ENCODE measurements around the gene PTGR2.

GRCh38 chr14:73913256-73913655 is 61.6 kb downstream of the PTGR2 start:
- TF ChIP-seq EP300 (IDR thresholded peaks at IDR 0.05; ENCODE audit: borderline replicate concordance) (no peak), CREB1 (IDR thresholded peaks at IDR 0.05; ENCODE audit: low read depth) (no peak), REST (IDR thresholded peaks at IDR 0.05; ENCODE audit: low read depth) (no peak), TAF1 (IDR thresholded peaks at IDR 0.05; ENCODE audit: low read depth) (no peak), YY1 (IDR thresholded peaks at IDR 0.05; ENCODE audit: low read depth) (no peak), RAD21 (IDR thresholded peaks at IDR 0.05; ENCODE audit: low read depth) (no peak), TCF12 (IDR thresholded peaks at IDR 0.05; ENCODE audit: low read depth) (no peak)
- TF ChIP-seq, protein P1, sequence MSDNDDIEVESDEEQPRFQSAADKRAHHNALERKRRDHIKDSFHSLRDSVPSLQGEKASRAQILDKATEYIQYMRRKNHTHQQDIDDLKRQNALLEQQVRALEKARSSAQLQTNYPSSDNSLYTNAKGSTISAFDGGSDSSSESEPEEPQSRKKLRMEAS (IDR thresholded peaks at IDR 0.05): no peak

All from Ishikawa (cell line).